IMR-90 (cell line): ENCODE data around the gene AUTS2. TPM values are rescaled to one million over a fixed set of nuclear protein-coding genes. Genes with fewer than 3 reads are reported as not detected.

ENCODE experiments used
- ATAC-seq: fragments of 200-7000 bp; cut with Tn5 transposase; 2 replicates; pipeline ENCODE4 v1.9.1; 2020; ENCODE audit warnings: low read depth, mild to moderate bottlenecking, moderate library complexity
- BruUV-seq: library from RNA; stranded (reverse); fragments of 400-500 nt; replicated peaks from 2 replicates; lab custom pipeline; 2021; lab: Mats Ljungman, UMichigan
- CTCF ChIA-PET: fragments of 300-600 bp; formaldehyde crosslinking; extraction: SDS; loops from one replicate; lab custom pipeline; 2021; ENCODE audit warnings: antibody characterized with exemption; lab: Yijun Ruan, JAX
- POLR2A ChIA-PET: fragments of 300-600 bp; sonication (Branson Sonifier 250); formaldehyde crosslinking; loops from one replicate; lab custom pipeline; 2022; ENCODE audit warnings: antibody characterized with exemption; ENCODE audit not compliant: unreplicated experiment; lab: Charles Lee
- DNase-seq: peaks from one replicate; pipeline ENCODE4 v3.0.0; 2013
- H2AFZ ChIP-seq: replicated peaks from 2 replicates; pipeline ENCODE3; 2013; ENCODE audit warnings: low read length, mild to moderate bottlenecking; ENCODE audit not compliant: poor library complexity
- H2AK5ac ChIP-seq: 2 replicates; pipeline ENCODE4 v1.6.1; 2013; ENCODE audit warnings: low read depth, low read length, inconsistent platforms
- H2AK9ac ChIP-seq: replicated peaks from 2 replicates; pipeline ENCODE3; 2013; ENCODE audit warnings: mild to moderate bottlenecking, low read depth, low read length, moderate library complexity; ENCODE audit not compliant: poor library complexity
- H2BK120ac ChIP-seq: 2 replicates; pipeline ENCODE4 v1.6.1; 2013; ENCODE audit warnings: low read depth, low read length, inconsistent platforms
- H2BK15ac ChIP-seq: 3 replicates; pipeline ENCODE4 v1.6.1; 2013; ENCODE audit warnings: low read depth, low read length, inconsistent platforms
- H2BK20ac ChIP-seq: 2 replicates; pipeline ENCODE4 v1.6.1; 2013; ENCODE audit warnings: low read depth, mild to moderate bottlenecking, inconsistent platforms, low read length, moderate library complexity
- H2BK5ac ChIP-seq: 2 replicates; pipeline ENCODE4 v1.6.1; 2013; ENCODE audit warnings: mild to moderate bottlenecking, low read depth, low read length, inconsistent platforms; ENCODE audit not compliant: poor library complexity, severe bottlenecking
- H3K14ac ChIP-seq: replicated peaks from 2 replicates; pipeline ENCODE4 v1.6.1; 2013; ENCODE audit warnings: low read depth, low read length, inconsistent platforms
- H3K18ac ChIP-seq: 2 replicates; pipeline ENCODE4 v1.6.1; 2013; ENCODE audit warnings: low read depth, low read length, control low read depth
- H3K23ac ChIP-seq: 2 replicates; pipeline ENCODE4 v1.6.1; 2013; ENCODE audit warnings: low read depth, low read length, inconsistent platforms
- H3K27ac ChIP-seq: 2 replicates; pipeline ENCODE4 v1.5.1; 2013; ENCODE audit warnings: mild to moderate bottlenecking, control low read depth, low read length; ENCODE audit not compliant: insufficient read depth
- H3K27me3 ChIP-seq: 2 replicates; pipeline ENCODE4 v1.6.1; 2013; ENCODE audit warnings: low read length; ENCODE audit not compliant: control insufficient read depth, insufficient read depth
- H3K36me3 ChIP-seq: 2 replicates; pipeline ENCODE4 v1.6.1; 2013; ENCODE audit warnings: low read length, mixed read lengths; ENCODE audit not compliant: control insufficient read depth, insufficient read depth
- H3K4ac ChIP-seq: 2 replicates; pipeline ENCODE4 v1.6.1; 2013; ENCODE audit warnings: low read depth, low read length, inconsistent platforms
- H3K4me1 ChIP-seq: 2 replicates; pipeline ENCODE4 v1.6.1; 2013; ENCODE audit warnings: low read length, mixed read lengths; ENCODE audit not compliant: control insufficient read depth, insufficient read depth
- H3K4me2 ChIP-seq: 2 replicates; pipeline ENCODE4 v1.6.1; 2013; ENCODE audit warnings: low read depth, mild to moderate bottlenecking, control low read depth, low read length, moderate library complexity
- H3K4me3 ChIP-seq: 2 replicates; pipeline ENCODE4 v1.5.1; 2013; ENCODE audit warnings: low read depth, mild to moderate bottlenecking, control low read depth, low read length, moderate library complexity; ENCODE audit not compliant: insufficient read depth
- H3K56ac ChIP-seq: 2 replicates; pipeline ENCODE4 v1.6.1; 2013; ENCODE audit warnings: low read length, inconsistent platforms; ENCODE audit not compliant: insufficient read depth; ENCODE audit errors: extremely low read depth
- H3K79me1 ChIP-seq, 2 experiments: 2 replicates each; pipeline ENCODE4 v1.6.1; 2013; ENCODE audit warnings: low read length in 2 of 2, inconsistent platforms in 1 of 2, low read depth in 1 of 2
- H3K9ac ChIP-seq: 2 replicates; pipeline ENCODE4 v1.6.1; 2013; ENCODE audit warnings: low read depth, low read length, control low read depth
- H3K9me1 ChIP-seq: 2 replicates; pipeline ENCODE4 v1.6.1; 2013; ENCODE audit warnings: low read length, inconsistent platforms; ENCODE audit not compliant: insufficient read depth
- H3K9me3 ChIP-seq: 2 replicates; pipeline ENCODE4 v1.6.1; 2013; ENCODE audit warnings: low read length; ENCODE audit not compliant: control insufficient read depth, insufficient read depth
- H4K20me1 ChIP-seq: 2 replicates; pipeline ENCODE4 v1.6.1; 2013; ENCODE audit warnings: low read length, inconsistent platforms; ENCODE audit not compliant: insufficient read depth
- H4K5ac ChIP-seq: 2 replicates; pipeline ENCODE4 v1.6.1; 2013; ENCODE audit warnings: mild to moderate bottlenecking, low read depth, low read length, control low read depth
- H4K8ac ChIP-seq, 2 experiments: 2 replicates each; pipeline ENCODE4 v1.6.1; 2013; ENCODE audit warnings: low read depth in 2 of 2, low read length in 2 of 2, control low read depth in 1 of 2, inconsistent platforms in 1 of 2
- H4K91ac ChIP-seq: 2 replicates; pipeline ENCODE4 v1.6.1; 2013; ENCODE audit warnings: low read depth, low read length, inconsistent platforms; ENCODE audit not compliant: insufficient read depth
- BHLHE40 ChIP-seq: fragments of 150-350 bp; IDR thresholded peaks from 2 replicates; pipeline ENCODE4 v1.6.1; 2016; ENCODE audit warnings: mild to moderate bottlenecking, low read depth, low read length
- CTCF ChIP-seq: conservative IDR thresholded peaks from 2 replicates; pipeline ENCODE4 v1.5.1; 2012; ENCODE audit warnings: mild to moderate bottlenecking, low read depth, low read length, improper control_type of control experiment
- MAZ ChIP-seq: IDR thresholded peaks from 2 replicates; pipeline ENCODE4 v1.6.1; 2012; ENCODE audit warnings: low read depth, mild to moderate bottlenecking, low read length, improper control_type of control experiment, moderate library complexity, borderline replicate concordance
- NFE2L2 ChIP-seq: fragments of 150-350 bp; IDR thresholded peaks from 2 replicates; pipeline ENCODE4 v1.6.1; 2016; ENCODE audit warnings: low read depth, mild to moderate bottlenecking, low read length
- RAD21 ChIP-seq: IDR thresholded peaks from 2 replicates; pipeline ENCODE4 v1.6.1; 2012; ENCODE audit warnings: low read length, improper control_type of control experiment
- RCOR1 ChIP-seq: IDR thresholded peaks from 2 replicates; pipeline ENCODE4 v1.6.1; 2012; ENCODE audit warnings: mild to moderate bottlenecking, low read length, improper control_type of control experiment; ENCODE audit not compliant: insufficient replicate concordance
- RFX5 ChIP-seq: IDR thresholded peaks from 2 replicates; pipeline ENCODE4 v1.8.0; 2012; ENCODE audit warnings: low read depth, mild to moderate bottlenecking, low read length, moderate library complexity
- SMC3 ChIP-seq: fragments of 150-350 bp; IDR thresholded peaks from 2 replicates; pipeline ENCODE4 v1.6.1; 2016; ENCODE audit warnings: low read depth, mild to moderate bottlenecking, antibody characterized with exemption, low read length, moderate library complexity
- WGBS, 2 experiments: methylation state at CpG; one replicate each; pipeline versions ENCODE4 v1.1.5 to v1.1.7; 2013; ENCODE audit warnings: missing lambda C conversion rate in 2 of 2; ENCODE audit not compliant: insufficient read length in 1 of 2; ENCODE audit errors: extremely low coverage in 2 of 2; 5-methylcytosine and 5-hydroxymethylcytosine counted together
- dilution Hi-C: fragments of 300-500 bp; cut with HindIII; formaldehyde crosslinking; loops from one replicate; pipeline ENCODE4 v1.14.3; 2018; ENCODE audit warnings: low sequenced_read_pairs; ENCODE audit not compliant: unreplicated experiment
- in situ Hi-C: fragments of 300-500 bp; cut with MboI; formaldehyde crosslinking; loops from 3 replicates; pipeline ENCODE4 v1.14.3; 2019; ENCODE audit warnings: low sequenced_read_pairs, inconsistent platforms, mixed read lengths
- intact Hi-C: fragments of 100-400 bp; cut with micrococcal nuclease; formaldehyde crosslinking; loops from 2 replicates; pipeline ENCODE4 v1.10.0; 2022
- polyA plus RNA-seq, 3 experiments: library from polyadenylated mRNA; depleted of rRNA; stranded (reverse); fragments of >200 nt; gene quantifications; 2 replicates each; pipeline ENCODE4 v1.2.3, GENCODE V29; 2012; ENCODE audit warnings: low replicate concordance in 1 of 3
- total RNA-seq: library from RNA; depleted of rRNA; stranded (reverse); fragments of >200 nt; gene quantifications from 2 replicates; pipeline ENCODE4 v1.2.3, GENCODE V29; 2012

Gene AUTS2
- total and polyA plus RNA-seq, 2 of the 4 experiments (the other 2 are of a cell fraction): 0.90 to 3.0 TPM

- DNase-seq (no peak), ATAC-seq (no peak)
- POLR2A ChIA-PET: no interaction called here
- Histone ChIP-seq H3K14ac (no peak overlapping the region), H2AK5ac (no peak overlapping the region), H4K20me1 (no peaks in the 10 kb centered on the region), H3K4me2 (no peak overlapping the region), H3K18ac (no peak overlapping the region), H2BK15ac (no peak overlapping the region), H3K9me3 (no peaks in the 10 kb centered on the region), H4K8ac (no peak overlapping the region), H3K36me3 (no peaks in the 10 kb centered on the region), H3K9ac (no peak overlapping the region), H3K4me3 (no peak overlapping the region), H3K27me3 (no peaks in the 10 kb centered on the region), H3K56ac (no peak overlapping the region), H2BK20ac (no peak overlapping the region), H3K79me1 (no peaks in the 10 kb centered on the region), H4K5ac (no peak overlapping the region), H2AK9ac (no peak overlapping the region), H2BK120ac (no peak overlapping the region), H2BK5ac (no peak overlapping the region), H3K9me1 (no peaks in the 10 kb centered on the region), H3K27ac (no peak overlapping the region), H3K4ac (no peak overlapping the region), H2AFZ (no peak overlapping the region), H3K23ac (no peak overlapping the region), H4K91ac (no peak overlapping the region), H3K4me1 (no peaks in the 10 kb centered on the region)
- WGBS, 2 experiments: 45% methylated on average over 2 of the region's 8 CpGs; no CpG with 5 or more reads in 1 of the 2 experiments
- dilution Hi-C loops (no loop called here), intact Hi-C loops (no loop called here), in situ Hi-C loops (no loop called here)
- CTCF ChIA-PET: no interaction called here
- TF ChIP-seq BHLHE40 (no peak), RAD21 (no peak), SMC3 (no peak), MAZ (no peak), CTCF (no peak), NFE2L2 (no peak), RFX5 (no peak), RCOR1 (no peak)
- BruUV-seq: no TSS peak
Measured at GRCh38 chr7:70529914-70530585, 931.8 kb downstream of the AUTS2 start.
